Neural progenitor cell (in vitro differentiated cells): ENCODE measurements around the gene ANXA2. TPM values are rescaled to one million over a fixed set of nuclear protein-coding genes. Genes with fewer than 3 reads are reported as not detected.

ENCODE experiments used
- DNase-seq: peaks from one replicate; pipeline ENCODE4 v3.0.0-alpha.2; 2016; ENCODE audit warnings: low spot score
- H2AFZ ChIP-seq: fragments of 200-600 bp; sonication (generic); replicated peaks from 2 replicates; pipeline ENCODE4 v1.6.1; 2016; ENCODE audit warnings: antibody characterized with exemption
- H3F3A ChIP-seq: fragments of 200-600 bp; sonication (generic); 2 replicates; pipeline ENCODE4 v1.6.1; 2016; ENCODE audit warnings: antibody characterized with exemption, low read depth
- H3K27ac ChIP-seq: fragments of 200-600 bp; sonication (generic); 2 replicates; pipeline ENCODE4 v1.5.1; 2016; ENCODE audit warnings: mild to moderate bottlenecking
- H3K27me3 ChIP-seq: fragments of 200-600 bp; sonication (generic); 2 replicates; pipeline ENCODE4 v1.6.1; 2016; ENCODE audit warnings: mild to moderate bottlenecking, moderate library complexity
- H3K36me3 ChIP-seq: fragments of 200-600 bp; sonication (generic); 2 replicates; pipeline ENCODE4 v1.5.1; 2016
- H3K4me1 ChIP-seq: fragments of 200-600 bp; sonication (generic); 2 replicates; pipeline ENCODE4 v1.6.1; 2016; ENCODE audit warnings: mixed run types
- H3K4me2 ChIP-seq: fragments of 200-600 bp; sonication (generic); 2 replicates; pipeline ENCODE4 v1.6.1; 2016
- H3K4me3 ChIP-seq: fragments of 200-600 bp; sonication (generic); 2 replicates; pipeline ENCODE4 v1.5.1; 2016
- H3K79me2 ChIP-seq: fragments of 200-600 bp; sonication (generic); 2 replicates; pipeline ENCODE4 v1.6.1; 2016; ENCODE audit warnings: low read depth
- H3K9ac ChIP-seq: fragments of 200-600 bp; sonication (generic); 2 replicates; pipeline ENCODE4 v1.6.1; 2016
- H3K9me3 ChIP-seq: fragments of 200-600 bp; sonication (generic); 2 replicates; pipeline ENCODE4 v1.5.1; 2016; ENCODE audit warnings: low read depth
- H4K20me1 ChIP-seq: fragments of 200-600 bp; sonication (generic); 2 replicates; pipeline ENCODE4 v1.6.1; 2016; ENCODE audit warnings: low read depth
- H3K27ac Mint-ChIP-seq: 3 replicates; pipeline ENCODE4 v1.8.0; 2021; ENCODE audit warnings: mixed read lengths
- H3K27me3 Mint-ChIP-seq: 2 replicates; pipeline ENCODE4 v1.8.0; 2022; ENCODE audit warnings: low read depth, mild to moderate bottlenecking, inconsistent platforms, moderate library complexity, mixed read lengths; ENCODE audit not compliant: insufficient read depth
- H3K36me3 Mint-ChIP-seq: 3 replicates; pipeline ENCODE4 v1.8.0; 2021; ENCODE audit warnings: mixed read lengths
- H3K4me1 Mint-ChIP-seq: 3 replicates; pipeline ENCODE4 v1.8.0; 2021; ENCODE audit warnings: mixed read lengths
- H3K4me3 Mint-ChIP-seq: 3 replicates; pipeline ENCODE4 v1.8.0; 2021; ENCODE audit warnings: mild to moderate bottlenecking, moderate library complexity, mixed read lengths
- H3K9me3 Mint-ChIP-seq: 3 replicates; pipeline ENCODE4 v1.8.0; 2020; ENCODE audit warnings: mixed read lengths
- EZH2 ChIP-seq: fragments of 200-600 bp; sonication (generic); IDR thresholded peaks from 2 replicates; pipeline ENCODE4 v1.6.1; 2017; ENCODE audit warnings: antibody characterized with exemption, mild to moderate bottlenecking, moderate library complexity
- EZH2phosphoT487 ChIP-seq: fragments of 200-600 bp; sonication (generic); IDR thresholded peaks from 2 replicates; pipeline ENCODE4 v1.6.1; 2017; ENCODE audit warnings: antibody characterized with exemption
- total RNA-seq: library from RNA; depleted of rRNA; stranded (reverse); fragments of >200 nt; gene quantifications from 2 replicates; pipeline ENCODE4 v1.2.3, GENCODE V29; 2015; ENCODE audit warnings: low replicate concordance
- TF ChIP-seq, protein P1 (sequence below): fragments of 200-600 bp; sonication (generic); IDR thresholded peaks from 2 replicates; pipeline ENCODE4 v1.5.1; 2017; ENCODE audit warnings: antibody characterized with exemption, mild to moderate bottlenecking

ANXA2 gene
- total RNA-seq, 1 donor from 2014 or later, result 20.1 TPM

- Histone ChIP-seq H3K27ac (no peak overlapping the region), H3K9me3 (no peaks in the 10 kb centered on the region), H3K4me3 (no peak overlapping the region), H3K4me1 (peaks cover 7% of the 10 kb centered on the region), H3K36me3 (no peaks in the 10 kb centered on the region), H3K4me2 (no peak overlapping the region), H2AFZ (no peak overlapping the region), H3K79me2 (no peaks in the 10 kb centered on the region), H3K27me3 (no peaks in the 10 kb centered on the region), H3K9ac (no peak overlapping the region), H3F3A (peaks cover 7% of the 10 kb centered on the region), H4K20me1 (peaks cover 2% of the 10 kb centered on the region)
- Mint-ChIP-seq H3K27me3 (peaks cover 3% of the 10 kb centered on the region), H3K36me3 (peaks cover 27% of the 10 kb centered on the region), H3K27ac (no peak overlapping the region), H3K4me3 (no peak overlapping the region), H3K4me1 (peaks cover 13% of the 10 kb centered on the region), H3K9me3 (no peaks in the 10 kb centered on the region)
- no peak for DNase-seq
- no peak for TF ChIP-seq EZH2phosphoT487
- TF ChIP-seq, protein P1, sequence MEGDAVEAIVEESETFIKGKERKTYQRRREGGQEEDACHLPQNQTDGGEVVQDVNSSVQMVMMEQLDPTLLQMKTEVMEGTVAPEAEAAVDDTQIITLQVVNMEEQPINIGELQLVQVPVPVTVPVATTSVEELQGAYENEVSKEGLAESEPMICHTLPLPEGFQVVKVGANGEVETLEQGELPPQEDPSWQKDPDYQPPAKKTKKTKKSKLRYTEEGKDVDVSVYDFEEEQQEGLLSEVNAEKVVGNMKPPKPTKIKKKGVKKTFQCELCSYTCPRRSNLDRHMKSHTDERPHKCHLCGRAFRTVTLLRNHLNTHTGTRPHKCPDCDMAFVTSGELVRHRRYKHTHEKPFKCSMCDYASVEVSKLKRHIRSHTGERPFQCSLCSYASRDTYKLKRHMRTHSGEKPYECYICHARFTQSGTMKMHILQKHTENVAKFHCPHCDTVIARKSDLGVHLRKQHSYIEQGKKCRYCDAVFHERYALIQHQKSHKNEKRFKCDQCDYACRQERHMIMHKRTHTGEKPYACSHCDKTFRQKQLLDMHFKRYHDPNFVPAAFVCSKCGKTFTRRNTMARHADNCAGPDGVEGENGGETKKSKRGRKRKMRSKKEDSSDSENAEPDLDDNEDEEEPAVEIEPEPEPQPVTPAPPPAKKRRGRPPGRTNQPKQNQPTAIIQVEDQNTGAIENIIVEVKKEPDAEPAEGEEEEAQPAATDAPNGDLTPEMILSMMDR, result no peak
- no peak for TF ChIP-seq EZH2
Observed at GRCh38 chr15:60428935-60429334, 31.1 kb upstream of the ANXA2 start.

DNA sequence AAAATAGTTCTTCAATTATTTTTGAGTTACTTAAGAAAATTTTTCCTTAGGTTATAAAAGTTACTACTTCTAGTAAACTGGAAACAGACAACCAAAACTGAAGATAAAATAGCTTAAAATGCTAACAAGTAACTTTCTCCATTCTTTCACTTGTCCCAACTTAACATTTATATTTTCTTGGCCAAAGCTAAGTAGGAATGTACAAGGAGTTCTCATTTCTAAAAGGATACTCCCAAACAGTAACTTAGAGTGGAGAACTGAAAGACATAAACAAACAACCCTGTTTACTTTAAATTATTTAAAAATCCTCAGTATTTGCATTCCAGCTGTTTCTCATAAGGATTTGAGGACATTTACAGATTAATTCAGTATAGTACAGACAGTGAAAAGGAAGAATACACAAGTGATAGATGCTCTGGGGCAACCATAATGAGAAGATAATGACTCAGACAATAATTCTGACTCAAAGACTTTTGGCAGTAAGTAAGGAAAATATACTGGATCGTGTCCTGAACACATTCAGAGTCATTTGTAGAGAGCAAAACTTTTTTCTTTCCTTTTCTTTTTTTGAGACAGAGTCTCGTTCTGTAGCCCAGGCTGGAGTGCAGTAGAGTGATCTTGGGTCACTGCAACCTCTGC, 29.2 kb upstream of the ANXA2 start:
- H3K4me1 Mint-ChIP-seq, result peaks cover 27% of the 10 kb centered on the region
- Histone ChIP-seq H3K9ac (no peak overlapping the region), H3K4me3 (no peak overlapping the region), H3K27ac (no peak overlapping the region), H3K4me2 (no peak overlapping the region), H3F3A (peaks cover 10% of the 10 kb centered on the region), H2AFZ (no peak overlapping the region), H3K36me3 (no peaks in the 10 kb centered on the region), H3K4me1 (peaks cover 17% of the 10 kb centered on the region), H4K20me1 (peaks cover 5% of the 10 kb centered on the region), H3K79me2 (no peaks in the 10 kb centered on the region), H3K27me3 (no peaks in the 10 kb centered on the region), H3K9me3 (no peaks in the 10 kb centered on the region)
- H3K27ac Mint-ChIP-seq, result no peak overlapping the region
- H3K9me3 Mint-ChIP-seq, result no peaks in the 10 kb centered on the region
- TF ChIP-seq, protein P1, result no peak
- TF ChIP-seq EZH2phosphoT487, result no peak
- no peak for TF ChIP-seq EZH2
- H3K36me3 Mint-ChIP-seq, result peaks cover 24% of the 10 kb centered on the region
- H3K4me3 Mint-ChIP-seq, result no peak overlapping the region
- no peak for DNase-seq
- no peaks in the 10 kb centered on the region for H3K27me3 Mint-ChIP-seq

- no peaks in the 10 kb centered on the region for H3K9me3 ChIP-seq
- no peak for DNase-seq
Observed at GRCh38 chr15:60425461-60425860, 27.7 kb upstream of the ANXA2 start.

More at GRCh38 chr15:60425461-60425860, 27.7 kb upstream of the ANXA2 start:
- no peak overlapping the region for H3K9ac ChIP-seq
- H3K4me1 Mint-ChIP-seq, result peaks cover 28% of the 10 kb centered on the region
- H3K9me3 Mint-ChIP-seq, result no peaks in the 10 kb centered on the region
- no peaks in the 10 kb centered on the region for H3K27me3 Mint-ChIP-seq
- TF ChIP-seq EZH2, result no peak
- TF ChIP-seq, protein P1, result no peak
- TF ChIP-seq EZH2phosphoT487, result no peak
- H4K20me1 ChIP-seq, result peaks cover 5% of the 10 kb centered on the region
- no peaks in the 10 kb centered on the region for H3K27me3 ChIP-seq
- peaks cover 17% of the 10 kb centered on the region for H3K4me1 ChIP-seq
- no peaks in the 10 kb centered on the region for H3K36me3 ChIP-seq
- no peak overlapping the region for H3K4me3 ChIP-seq
- no peak overlapping the region for H2AFZ ChIP-seq
- H3K4me2 ChIP-seq, result no peak overlapping the region
- H3F3A ChIP-seq, result peaks cover 6% of the 10 kb centered on the region
- peaks cover 16% of the 10 kb centered on the region for H3K36me3 Mint-ChIP-seq
- H3K79me2 ChIP-seq, result no peaks in the 10 kb centered on the region
- peak overlapping the region; percentile 19 for H3K27ac Mint-ChIP-seq
- H3K27ac ChIP-seq, result no peak overlapping the region
- H3K4me3 Mint-ChIP-seq, result no peak overlapping the region
